Fibroblast of the aortic adventitia (primary cell): ENCODE data around the gene SLC38A9. TPM values are rescaled to one million over a fixed set of nuclear protein-coding genes. Genes with fewer than 3 reads are reported as not detected.
A peak's percentile ranks its signal among the peaks of the same experiment; 100 is the strongest.
"Not testable (repeated sequence)": the region's sequence is repeated elsewhere in the genome, so short reads cannot be mapped to it uniquely, and the experiment has no call there.

Experiments used
- DNase-seq: peaks from one replicate; pipeline ENCODE4 v3.0.0-alpha.2; 2010; ENCODE audit warnings: low read depth
- H3K4me3 ChIP-seq: 2 replicates; pipeline ENCODE4 v1.5.1; 2011; ENCODE audit warnings: low read depth, mild to moderate bottlenecking, control low read depth, low read length, moderate library complexity
- total RNA-seq: library from RNA; depleted of rRNA; stranded (reverse); fragments of >200 nt; gene quantifications from 2 replicates; pipeline ENCODE4 v1.2.3, GENCODE V29; 2012; ENCODE audit warnings: low replicate concordance
- TF ChIP-seq, protein P1 (sequence below): IDR thresholded peaks from 2 replicates; pipeline ENCODE4 v1.5.1; 2011; ENCODE audit warnings: mild to moderate bottlenecking, low read length, control low read depth, inconsistent platforms; ENCODE audit not compliant: insufficient read depth

SLC38A9 gene, protein sequence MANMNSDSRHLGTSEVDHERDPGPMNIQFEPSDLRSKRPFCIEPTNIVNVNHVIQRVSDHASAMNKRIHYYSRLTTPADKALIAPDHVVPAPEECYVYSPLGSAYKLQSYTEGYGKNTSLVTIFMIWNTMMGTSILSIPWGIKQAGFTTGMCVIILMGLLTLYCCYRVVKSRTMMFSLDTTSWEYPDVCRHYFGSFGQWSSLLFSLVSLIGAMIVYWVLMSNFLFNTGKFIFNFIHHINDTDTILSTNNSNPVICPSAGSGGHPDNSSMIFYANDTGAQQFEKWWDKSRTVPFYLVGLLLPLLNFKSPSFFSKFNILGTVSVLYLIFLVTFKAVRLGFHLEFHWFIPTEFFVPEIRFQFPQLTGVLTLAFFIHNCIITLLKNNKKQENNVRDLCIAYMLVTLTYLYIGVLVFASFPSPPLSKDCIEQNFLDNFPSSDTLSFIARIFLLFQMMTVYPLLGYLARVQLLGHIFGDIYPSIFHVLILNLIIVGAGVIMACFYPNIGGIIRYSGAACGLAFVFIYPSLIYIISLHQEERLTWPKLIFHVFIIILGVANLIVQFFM
- 35.6 and 41.3 TPM in 2 replicates for total RNA-seq

DNA sequence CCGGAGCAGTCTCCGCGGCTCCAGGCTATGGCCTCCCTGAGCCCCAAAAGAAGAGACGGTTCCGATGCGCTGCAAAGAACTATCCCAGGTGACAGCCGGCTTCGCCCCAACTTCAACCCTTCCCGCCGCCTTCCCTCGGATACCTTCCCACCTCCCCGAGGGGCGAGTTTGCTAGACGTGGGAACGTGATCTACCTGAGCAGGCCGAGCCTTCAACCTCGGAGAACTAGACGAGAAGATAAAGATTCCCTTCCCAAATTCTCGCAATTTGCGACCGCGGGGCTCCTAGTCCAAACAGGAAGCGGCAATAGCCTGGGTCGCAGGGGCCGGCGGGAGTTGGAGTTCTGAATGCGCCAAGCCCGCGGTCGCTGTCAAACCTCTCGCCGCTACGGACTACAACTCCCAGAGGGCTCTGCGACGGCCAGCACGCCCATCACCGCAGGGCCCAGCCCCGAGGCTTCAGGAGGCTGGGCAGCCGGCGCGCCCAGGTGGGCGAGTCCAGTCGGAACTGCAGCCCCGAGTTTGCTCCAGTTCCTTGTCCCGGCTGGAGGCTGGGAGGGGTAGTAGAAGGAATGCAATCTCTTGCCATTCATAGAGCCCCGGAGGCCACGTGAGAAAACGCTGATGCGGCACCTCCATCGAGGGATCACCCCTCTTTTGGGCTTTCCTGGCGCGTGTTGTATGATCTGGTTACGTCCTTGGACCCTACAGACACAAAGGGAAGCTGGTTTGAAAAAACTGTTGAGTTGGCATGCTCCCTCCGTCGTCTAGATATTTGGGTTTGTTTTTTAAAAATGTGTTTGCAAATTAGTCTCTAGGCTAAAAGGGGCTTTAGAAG, at the start of gene SLC38A9:
SLC38A9 (minus strand) TSS at position 302 of the 837 bp plus-strand sequence. CDS start 14,366 bp downstream, outside the sequence.
- peak within 1 kb of the TSS; percentile 94 for H3K4me3 ChIP-seq
- TF ChIP-seq, protein P1, sequence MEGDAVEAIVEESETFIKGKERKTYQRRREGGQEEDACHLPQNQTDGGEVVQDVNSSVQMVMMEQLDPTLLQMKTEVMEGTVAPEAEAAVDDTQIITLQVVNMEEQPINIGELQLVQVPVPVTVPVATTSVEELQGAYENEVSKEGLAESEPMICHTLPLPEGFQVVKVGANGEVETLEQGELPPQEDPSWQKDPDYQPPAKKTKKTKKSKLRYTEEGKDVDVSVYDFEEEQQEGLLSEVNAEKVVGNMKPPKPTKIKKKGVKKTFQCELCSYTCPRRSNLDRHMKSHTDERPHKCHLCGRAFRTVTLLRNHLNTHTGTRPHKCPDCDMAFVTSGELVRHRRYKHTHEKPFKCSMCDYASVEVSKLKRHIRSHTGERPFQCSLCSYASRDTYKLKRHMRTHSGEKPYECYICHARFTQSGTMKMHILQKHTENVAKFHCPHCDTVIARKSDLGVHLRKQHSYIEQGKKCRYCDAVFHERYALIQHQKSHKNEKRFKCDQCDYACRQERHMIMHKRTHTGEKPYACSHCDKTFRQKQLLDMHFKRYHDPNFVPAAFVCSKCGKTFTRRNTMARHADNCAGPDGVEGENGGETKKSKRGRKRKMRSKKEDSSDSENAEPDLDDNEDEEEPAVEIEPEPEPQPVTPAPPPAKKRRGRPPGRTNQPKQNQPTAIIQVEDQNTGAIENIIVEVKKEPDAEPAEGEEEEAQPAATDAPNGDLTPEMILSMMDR = no peak

DNA sequence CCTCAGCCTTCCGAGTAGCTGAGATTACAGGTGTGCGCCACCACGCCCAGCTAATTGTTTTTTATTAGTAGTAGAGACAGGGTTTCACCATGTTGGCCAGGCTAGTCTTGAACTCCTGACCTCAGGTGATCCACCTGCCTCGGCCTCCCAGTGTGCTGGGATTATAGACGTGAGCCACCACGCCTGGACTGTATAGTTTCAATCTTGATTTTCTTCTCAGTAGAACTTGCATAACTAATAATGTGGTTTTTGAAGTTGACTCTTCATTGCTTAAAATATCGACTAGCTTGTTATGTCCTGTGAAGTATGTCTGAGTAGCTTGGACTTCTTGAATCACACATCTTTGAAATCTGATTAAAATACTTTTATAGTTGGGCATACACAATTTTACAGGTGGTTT, 49.6 kb upstream of the SLC38A9 start:
- not testable (repeated sequence) for DNase-seq, H3K4me3 ChIP-seq

More for the DNA sequence above, at the start of gene SLC38A9:
- DNase-seq = peak; percentile 92

DNA sequence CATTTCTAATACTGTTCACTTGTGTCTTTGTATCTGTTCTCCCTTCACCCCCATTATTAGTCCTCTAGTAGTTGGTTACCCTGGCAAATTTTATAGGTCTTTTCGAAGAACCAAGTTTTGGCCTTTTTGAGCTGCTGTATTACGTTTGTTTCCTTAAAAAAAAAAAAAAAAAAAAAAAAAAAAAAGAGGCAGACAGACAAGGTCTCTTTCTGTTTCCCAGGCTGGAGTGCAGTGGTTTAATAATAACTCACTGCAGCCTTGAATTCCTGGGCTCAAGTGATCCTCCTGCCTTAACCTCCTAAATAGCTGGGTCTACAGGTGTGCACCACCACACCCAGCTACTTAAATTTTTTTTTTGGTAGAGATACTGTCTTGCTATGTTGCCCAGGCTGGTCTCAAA, 46.6 kb upstream of the SLC38A9 start:
- no peak overlapping the region for H3K4me3 ChIP-seq

DNA sequence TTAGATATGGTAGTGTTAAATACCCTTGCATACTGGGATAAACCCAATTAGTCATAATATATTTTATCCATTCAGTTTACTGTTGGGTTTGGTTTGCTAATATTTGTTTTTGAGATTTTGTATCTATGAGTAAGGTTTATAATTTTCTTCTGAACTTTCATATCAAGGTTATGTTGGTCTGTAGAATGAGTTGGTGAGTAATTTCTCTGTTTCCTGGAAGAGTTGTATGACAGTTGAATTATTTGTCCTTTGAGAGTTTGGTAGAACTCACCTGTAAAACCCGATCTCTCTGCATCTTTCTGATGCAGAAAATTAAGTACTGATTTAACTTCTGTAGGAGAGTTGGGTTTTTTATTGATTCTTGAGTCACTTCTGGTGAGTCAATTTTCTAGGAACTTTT, 46.1 kb upstream of the SLC38A9 start:
- no peak overlapping the region for H3K4me3 ChIP-seq
- TF ChIP-seq, protein P1 = no peak
- DNase-seq = no peak

More for the DNA sequence above, 46.6 kb upstream of the SLC38A9 start:
- TF ChIP-seq, protein P1 = no peak
- DNase-seq = no peak

DNA sequence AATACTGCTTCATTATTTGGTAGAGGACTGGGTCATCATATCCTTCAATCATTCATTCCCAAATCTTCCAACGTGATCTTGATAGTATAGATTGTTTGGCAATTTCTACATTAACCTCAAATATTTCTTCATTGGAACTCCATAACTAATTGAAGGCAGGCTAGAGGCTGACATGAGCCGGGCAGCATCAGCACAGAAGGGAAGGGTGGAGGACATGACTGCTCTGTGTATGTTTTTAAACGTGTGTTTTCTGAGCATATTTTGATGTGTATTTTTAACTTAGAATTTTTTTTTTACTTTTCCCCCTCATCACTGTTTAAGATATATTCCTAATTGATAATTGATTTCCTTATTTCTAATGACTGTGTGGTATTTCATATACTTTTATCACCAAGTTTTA, 38.4 kb upstream of the SLC38A9 start:
- TF ChIP-seq, protein P1 = no peak
- DNase-seq = no peak
- no peak overlapping the region for H3K4me3 ChIP-seq

DNA sequence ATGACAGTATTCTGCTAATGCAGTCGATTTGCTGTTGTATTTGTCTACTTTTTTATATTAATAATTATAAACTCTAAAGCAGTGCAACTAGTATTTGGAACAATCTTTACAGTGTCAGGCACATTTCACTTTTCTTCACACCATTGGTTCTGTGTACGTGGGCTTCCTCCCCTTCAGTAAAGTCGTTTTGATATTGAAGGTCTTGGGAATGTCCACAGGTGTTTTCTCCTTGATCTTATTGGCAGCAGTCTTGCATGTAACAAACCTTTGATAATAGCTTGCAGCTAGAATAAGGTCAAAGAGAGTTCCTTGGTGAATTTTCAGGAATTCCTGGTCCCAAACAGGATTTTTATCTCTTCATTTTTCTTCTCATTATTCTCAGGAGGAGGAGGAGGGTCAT, 37.9 kb upstream of the SLC38A9 start:
- TF ChIP-seq, protein P1 = no peak
- H3K4me3 ChIP-seq = no peak overlapping the region
- no peak for DNase-seq

DNA sequence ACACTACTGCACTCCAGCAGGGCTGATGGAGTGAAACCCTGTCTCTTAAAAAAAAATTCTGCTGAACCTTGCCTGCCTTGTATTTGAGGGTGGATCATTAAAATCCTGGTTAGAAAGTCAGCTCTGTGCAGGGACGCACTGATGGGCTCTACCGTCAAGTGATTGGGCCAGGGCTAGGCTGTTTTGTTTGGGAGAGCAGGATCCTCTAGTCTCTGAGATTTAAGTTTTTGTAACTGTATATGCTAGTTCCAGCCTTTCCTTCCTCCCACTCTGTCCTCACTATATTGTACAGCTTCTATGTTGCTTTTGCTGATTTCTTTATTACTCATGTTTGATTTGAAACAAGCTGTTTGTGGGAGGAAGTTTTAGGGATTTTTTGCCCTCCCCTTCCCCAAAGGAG, 37.3 kb upstream of the SLC38A9 start:
- no peak for DNase-seq
- TF ChIP-seq, protein P1 = no peak
- no peak overlapping the region for H3K4me3 ChIP-seq
